Thyroid gland (tissue), 4 donors: ENCODE data around the gene TEN1. TPM values are rescaled to one million over a fixed set of nuclear protein-coding genes. Genes with fewer than 3 reads are reported as not detected.

Experiments used
- DNase-seq, 2 donors: peaks; one replicate each; pipeline ENCODE4 v3.0.0-alpha.2; 2019
- H3K27ac ChIP-seq, 3 donors: fragments of 200-600 bp; sonication (generic); 1 replicate in 2 of 3; 2 replicates in 1 of 3; pipeline ENCODE4 v1.5.1; 2016 to 2019; ENCODE audit warnings: mild to moderate bottlenecking in 1 of 3, moderate library complexity in 1 of 3
- H3K27me3 ChIP-seq: fragments of 200-600 bp; sonication (generic); one replicate; pipeline ENCODE4 v1.5.1; 2019
- H3K36me3 ChIP-seq, 2 donors: fragments of 200-600 bp; sonication (generic); one replicate each; pipeline ENCODE4 v1.5.1; 2016 to 2019
- H3K4me1 ChIP-seq, 2 donors: fragments of 200-600 bp; sonication (generic); one replicate each; pipeline ENCODE4 v1.5.1; 2017 to 2019
- H3K4me3 ChIP-seq, 3 donors: fragments of 200-600 bp; sonication (generic); replicated peaks in 1 of 3; 1 replicate in 2 of 3; 2 replicates in 1 of 3; pipeline ENCODE4 v1.5.1; 2016; ENCODE audit warnings: mild to moderate bottlenecking in 1 of 3
- H3K9me3 ChIP-seq: fragments of 200-600 bp; sonication (generic); one replicate; pipeline ENCODE4 v1.5.1; 2017
- CTCF ChIP-seq, 6 experiments: fragments of 200-600 bp in 3 of 6; fragments of 450-650 bp in 3 of 6; sonication (generic) in 3 of 6; IDR thresholded peaks; one replicate each; pipeline ENCODE4 v1.5.1; 2016 to 2019; ENCODE audit warnings: antibody characterized with exemption in 6 of 6, mild to moderate bottlenecking in 2 of 6, inconsistent platforms in 1 of 6, moderate library complexity in 1 of 6
- POLR2A ChIP-seq, 2 donors: fragments of 450-650 bp; IDR thresholded peaks; one replicate each; pipeline ENCODE4 v1.6.1; 2017; ENCODE audit warnings: antibody characterized with exemption in 2 of 2, mild to moderate bottlenecking in 2 of 2, moderate library complexity in 1 of 2
- WGBS, 2 donors: methylation state at CpG; one replicate each; pipeline ENCODE4 v1.1.5; 2017; 5-methylcytosine and 5-hydroxymethylcytosine counted together
- intact Hi-C: fragments of 100-400 bp; cut with DNase I; formaldehyde crosslinking; loops from one replicate; pipeline ENCODE4 v1.15.1; 2023
- total RNA-seq, 4 donors: library from RNA; depleted of rRNA; stranded (reverse); fragments of >200 nt; gene quantifications; one replicate each; pipeline ENCODE4 v1.2.3, GENCODE V29; 2016

The TEN1 gene
- total RNA-seq, 4 donors from 2014 or later: 9.5 to 24.2 (median 15.3) TPM

- WGBS, 2 donors: 89 to 94% methylated on average over 13 of the region's 13 CpGs
- DNase-seq: no peak
- Histone ChIP-seq H3K36me3 (peaks cover 15 to 16% of the 10 kb centered on the region in 2 donors), H3K4me3 (no peak overlapping the region), H3K27ac (no peak overlapping the region), H3K9me3 (no peaks in the 10 kb centered on the region), H3K4me1 (no peaks in the 10 kb centered on the region), H3K27me3 (no peaks in the 10 kb centered on the region)
- no peak for TF ChIP-seq CTCF (IDR thresholded peaks at IDR 0.05)
- no peak for TF ChIP-seq POLR2A (IDR thresholded peaks at IDR 0.05)
- intact Hi-C loops: no loop called here
Observed at GRCh38 chr17:76034428-76035350, 55.6 kb downstream of the TEN1 start.

- Histone ChIP-seq H3K36me3 (peaks cover 35 to 36% of the 10 kb centered on the region in 2 donors), H3K4me1 (no peaks in the 10 kb centered on the region), H3K4me3 (no peak overlapping the region), H3K27ac (no peak overlapping the region), H3K27me3 (no peaks in the 10 kb centered on the region), H3K9me3 (no peaks in the 10 kb centered on the region)
- intact Hi-C loops: no loop called here
- TF ChIP-seq CTCF (IDR thresholded peaks at IDR 0.05): no peak
- TF ChIP-seq POLR2A (IDR thresholded peaks at IDR 0.05): no peak
- DNase-seq: no peak
- WGBS, 2 donors: 57 to 63% methylated on average over 19 to 22 of the region's 22 CpGs
Observed at GRCh38 chr17:76036497-76037261, 57.6 kb downstream of the TEN1 start.

GRCh38 chr17:76038050-76038449 lies 59.0 kb downstream of the TEN1 start:
- DNase-seq: no peak
- no peaks in the 10 kb centered on the region for H3K27me3 ChIP-seq
- H3K9me3 ChIP-seq: no peaks in the 10 kb centered on the region
- WGBS, 2 donors: 84 to 87% methylated on average over 3 of the region's 3 CpGs
- no peaks in the 10 kb centered on the region for H3K4me1 ChIP-seq
- intact Hi-C loops: no loop called here
- H3K27ac ChIP-seq: no peak overlapping the region
- H3K36me3 ChIP-seq: peaks cover 49 to 50% of the 10 kb centered on the region in 2 donors
- TF ChIP-seq CTCF (IDR thresholded peaks at IDR 0.05): no peak
- TF ChIP-seq POLR2A (IDR thresholded peaks at IDR 0.05): no peak
- H3K4me3 ChIP-seq: no peak overlapping the region

GRCh38 chr17:76039121-76039520 lies 60.1 kb downstream of the TEN1 start:
- intact Hi-C loops: no loop called here
- DNase-seq: no peak
- Histone ChIP-seq H3K9me3 (no peaks in the 10 kb centered on the region), H3K36me3 (peaks cover 60% of the 10 kb centered on the region in 2 donors), H3K4me1 (no peaks in the 10 kb centered on the region), H3K27me3 (no peaks in the 10 kb centered on the region), H3K4me3 (no peak overlapping the region), H3K27ac (no peak overlapping the region)
- WGBS, 2 donors: 91 to 93% methylated on average over 4 to 6 of the region's 6 CpGs
- TF ChIP-seq CTCF (IDR thresholded peaks at IDR 0.05) (no peak), POLR2A (IDR thresholded peaks at IDR 0.05) (no peak)
